HG03139 (cell line): ENCODE results near the gene DHRS7B.
A peak's percentile ranks its signal among the peaks of the same experiment; 100 is the strongest.
"Not testable (repeated sequence)": the region's sequence is repeated elsewhere in the genome, so short reads cannot be mapped to it uniquely, and the experiment has no call there.

ENCODE experiments used
- ATAC-seq: cut with Tn5 transposase; IDR thresholded peaks from one replicate; pipeline ENCODE4 v1.9.1; 2021; ENCODE audit not compliant: unreplicated experiment

The DHRS7B gene, protein sequence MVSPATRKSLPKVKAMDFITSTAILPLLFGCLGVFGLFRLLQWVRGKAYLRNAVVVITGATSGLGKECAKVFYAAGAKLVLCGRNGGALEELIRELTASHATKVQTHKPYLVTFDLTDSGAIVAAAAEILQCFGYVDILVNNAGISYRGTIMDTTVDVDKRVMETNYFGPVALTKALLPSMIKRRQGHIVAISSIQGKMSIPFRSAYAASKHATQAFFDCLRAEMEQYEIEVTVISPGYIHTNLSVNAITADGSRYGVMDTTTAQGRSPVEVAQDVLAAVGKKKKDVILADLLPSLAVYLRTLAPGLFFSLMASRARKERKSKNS

DNA sequence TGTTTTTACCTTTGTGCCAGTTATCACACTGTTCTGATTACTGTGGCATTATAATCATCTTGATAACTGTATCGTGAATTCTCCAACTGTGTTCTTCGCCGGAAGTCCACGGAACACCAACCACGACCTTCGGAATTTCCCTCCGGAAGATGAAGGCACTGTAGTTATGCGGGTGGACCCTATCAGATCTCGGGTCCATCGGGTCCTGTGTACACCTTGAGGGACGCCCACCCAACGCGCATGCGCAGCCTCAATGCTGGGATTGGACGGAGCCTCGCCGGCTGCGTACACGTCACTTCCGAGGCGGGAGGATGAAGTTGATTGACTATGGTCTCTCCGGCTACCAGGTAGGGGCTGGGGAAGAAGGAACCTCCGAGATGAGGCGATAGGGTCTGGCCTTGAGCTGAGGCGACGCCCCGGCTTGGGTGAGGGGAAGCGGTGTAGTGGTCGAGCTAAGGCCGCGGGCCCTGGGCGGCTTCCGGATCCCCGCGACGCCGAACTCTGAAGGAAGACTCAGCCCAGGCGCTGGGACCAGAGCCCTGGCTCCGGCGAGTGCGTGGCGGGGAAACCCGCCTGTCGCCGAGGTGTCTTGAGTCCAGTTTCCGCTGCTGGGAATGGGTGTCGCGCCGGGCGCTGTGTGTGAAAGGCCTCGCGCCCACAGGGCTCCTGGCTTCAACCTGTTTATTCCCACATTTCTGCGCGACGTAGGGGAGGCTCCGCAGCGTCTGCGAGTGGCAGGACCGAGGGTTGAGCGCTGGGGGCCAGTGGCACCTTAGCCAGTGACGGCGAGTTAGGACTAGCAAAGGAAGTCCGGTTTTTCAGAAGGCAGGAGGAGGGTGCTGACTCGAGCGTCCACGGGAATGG, at the start of gene DHRS7B:
Gene DHRS7B, plus strand, starts transcription at position 320 of the 864 bp plus-strand sequence. Its CDS starts 8 bp downstream, at position 328.
- ATAC-seq = peak; percentile 94

DNA sequence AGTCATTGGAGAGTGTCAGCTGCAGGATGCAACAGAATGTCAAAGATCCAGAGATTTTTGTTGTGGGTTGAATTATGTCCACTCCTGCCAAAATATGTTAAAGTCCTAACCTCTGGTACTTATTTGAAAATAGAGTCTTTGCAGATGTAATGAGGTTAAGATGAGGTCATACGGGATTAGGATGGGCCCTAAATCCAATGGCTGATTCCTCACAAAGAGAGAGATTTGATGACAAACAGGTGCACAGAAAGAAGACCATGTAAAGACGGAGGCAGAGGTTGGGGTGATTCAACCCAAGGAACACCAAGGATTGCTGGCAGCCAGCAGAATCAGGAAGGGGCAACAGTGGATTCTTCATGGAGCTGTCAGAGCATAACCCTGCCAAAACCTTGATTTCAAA, 49.5 kb upstream of the DHRS7B start:
- ATAC-seq = no peak

DNA sequence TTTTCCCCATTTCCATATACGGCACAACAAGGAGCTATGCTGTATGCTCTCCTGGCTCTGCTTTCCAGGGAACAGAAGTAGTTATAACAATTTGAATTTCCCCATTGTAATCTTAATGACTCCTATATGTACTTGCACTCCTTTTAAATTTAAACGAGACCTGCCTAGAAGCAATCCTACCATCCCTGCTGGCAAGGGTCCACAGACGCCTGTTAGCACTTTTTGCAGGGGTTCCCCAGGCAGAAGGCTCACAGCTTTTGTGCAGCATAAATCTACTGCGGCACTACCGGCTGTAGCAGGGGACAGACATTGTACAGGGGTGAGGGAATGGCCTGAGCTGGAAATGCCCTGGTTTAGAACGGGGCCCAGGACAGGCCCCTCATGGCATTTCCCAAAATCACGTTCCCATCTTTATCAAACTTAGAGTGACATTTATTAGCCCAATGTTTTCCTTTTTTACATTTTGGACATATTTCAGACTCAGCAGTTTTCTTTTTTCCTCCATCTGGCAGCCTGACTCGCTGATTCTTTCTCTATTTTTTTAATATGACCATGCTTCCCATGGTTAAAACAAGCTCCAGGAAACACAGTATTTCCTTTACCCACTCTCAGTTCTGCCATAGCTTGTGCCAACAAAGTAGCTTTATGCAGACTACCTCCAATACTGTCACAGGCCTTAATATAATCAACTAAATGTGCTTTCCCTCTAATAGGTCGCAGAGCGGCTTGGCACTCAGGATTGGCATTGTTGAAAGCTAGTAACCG, 48.6 kb upstream of the DHRS7B start:
- no peak for ATAC-seq

DNA sequence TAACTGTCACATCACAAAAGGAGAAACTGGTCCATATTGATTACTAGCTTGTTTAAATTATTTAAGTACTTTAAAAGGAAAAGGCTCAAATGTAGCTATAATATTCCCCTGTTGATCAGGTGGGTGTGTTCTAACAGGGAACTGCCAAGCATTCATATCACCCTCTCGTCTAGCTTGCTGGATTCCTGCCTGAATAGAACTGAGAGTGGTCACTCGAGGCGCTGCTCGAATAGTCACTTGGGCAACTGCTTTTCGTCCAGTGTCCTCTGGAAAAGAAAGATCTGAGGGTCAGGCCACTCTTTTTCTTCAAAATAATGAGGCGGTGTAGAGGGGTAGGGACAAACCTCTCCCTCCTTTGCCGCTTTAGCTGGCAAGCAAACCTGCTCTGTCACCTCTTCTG, 47.6 kb upstream of the DHRS7B start:
- ATAC-seq = no peak

DNA sequence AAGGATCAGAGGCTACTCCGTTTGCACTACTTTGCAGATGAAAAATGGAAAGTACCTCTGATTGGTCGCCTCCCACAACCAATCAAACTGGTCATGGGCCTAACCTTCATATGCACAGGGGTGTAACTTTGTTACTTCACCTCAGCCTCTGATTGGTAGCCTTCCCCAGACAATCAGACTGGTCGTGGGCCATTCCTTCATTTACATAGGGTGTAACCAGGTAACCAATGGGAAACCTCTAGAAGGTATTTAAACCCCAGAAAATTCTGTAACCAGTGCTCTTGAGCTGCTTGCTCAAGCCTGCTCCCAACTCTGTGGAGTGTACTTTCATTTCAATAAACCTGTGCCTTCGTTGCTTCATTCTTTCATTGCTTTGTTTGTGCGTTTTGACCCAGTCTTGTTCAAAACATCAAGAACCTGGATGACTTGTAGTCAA, 44.7 kb upstream of the DHRS7B start:
- ATAC-seq = no peak

DNA sequence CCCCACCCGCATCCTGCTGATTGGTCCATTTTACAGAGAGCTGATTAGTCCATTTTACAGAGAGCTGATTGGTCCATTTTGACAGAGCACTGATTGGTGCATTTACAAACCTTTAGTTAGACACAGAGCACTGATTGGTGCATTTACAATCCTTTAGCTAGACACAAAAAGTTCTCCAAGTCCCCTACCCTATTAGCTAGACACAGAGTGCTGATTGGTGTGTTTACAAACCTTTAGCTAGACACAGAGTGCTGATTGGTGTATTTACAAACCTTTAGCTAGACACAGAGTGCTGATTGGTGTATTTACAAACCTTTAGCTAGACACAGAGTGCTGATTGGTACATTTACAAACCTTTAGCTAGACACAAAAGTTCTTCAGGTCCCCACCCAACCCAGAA, 41.5 kb upstream of the DHRS7B start:
- ATAC-seq = not testable (repeated sequence)

DNA sequence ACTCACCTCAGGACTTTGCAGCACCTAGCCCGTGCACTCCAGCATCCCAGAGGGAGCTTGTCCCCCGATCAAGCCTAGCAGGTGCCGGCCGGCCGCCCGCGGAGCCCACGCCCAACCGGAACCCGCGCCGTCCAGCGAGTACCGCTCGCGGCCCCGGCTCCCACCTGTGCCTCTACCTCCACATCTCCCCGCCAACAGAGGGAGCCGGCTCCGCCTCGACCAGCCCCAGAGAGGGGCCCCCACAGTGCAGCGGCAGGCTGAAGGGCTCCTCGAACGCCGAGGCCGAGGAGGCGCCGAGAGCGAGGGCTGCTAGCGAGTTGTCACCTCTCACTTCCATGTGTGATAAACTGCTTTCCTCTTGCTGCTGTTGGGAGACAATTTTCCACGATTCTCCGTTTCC, 41.1 kb upstream of the DHRS7B start:
- ATAC-seq = no peak

DNA sequence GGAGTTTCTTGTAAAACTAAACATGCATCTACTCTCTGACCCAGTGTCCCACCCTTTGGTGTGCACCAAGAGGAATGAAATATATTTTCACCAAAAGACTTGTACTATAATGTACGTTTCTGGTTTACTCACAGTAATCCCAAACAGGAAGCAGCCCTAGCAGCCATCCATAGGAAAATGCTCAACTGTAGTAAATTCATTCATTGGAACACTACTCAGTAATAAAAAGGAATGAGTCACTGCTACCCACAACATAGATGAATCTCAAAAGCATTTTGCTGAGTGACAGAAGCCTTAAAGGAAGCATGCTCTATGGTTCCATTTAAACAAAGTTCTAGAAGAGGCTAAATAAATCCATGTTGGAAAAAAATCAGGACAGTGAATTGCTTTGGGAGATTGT, 37.6 kb upstream of the DHRS7B start:
- no peak for ATAC-seq

DNA sequence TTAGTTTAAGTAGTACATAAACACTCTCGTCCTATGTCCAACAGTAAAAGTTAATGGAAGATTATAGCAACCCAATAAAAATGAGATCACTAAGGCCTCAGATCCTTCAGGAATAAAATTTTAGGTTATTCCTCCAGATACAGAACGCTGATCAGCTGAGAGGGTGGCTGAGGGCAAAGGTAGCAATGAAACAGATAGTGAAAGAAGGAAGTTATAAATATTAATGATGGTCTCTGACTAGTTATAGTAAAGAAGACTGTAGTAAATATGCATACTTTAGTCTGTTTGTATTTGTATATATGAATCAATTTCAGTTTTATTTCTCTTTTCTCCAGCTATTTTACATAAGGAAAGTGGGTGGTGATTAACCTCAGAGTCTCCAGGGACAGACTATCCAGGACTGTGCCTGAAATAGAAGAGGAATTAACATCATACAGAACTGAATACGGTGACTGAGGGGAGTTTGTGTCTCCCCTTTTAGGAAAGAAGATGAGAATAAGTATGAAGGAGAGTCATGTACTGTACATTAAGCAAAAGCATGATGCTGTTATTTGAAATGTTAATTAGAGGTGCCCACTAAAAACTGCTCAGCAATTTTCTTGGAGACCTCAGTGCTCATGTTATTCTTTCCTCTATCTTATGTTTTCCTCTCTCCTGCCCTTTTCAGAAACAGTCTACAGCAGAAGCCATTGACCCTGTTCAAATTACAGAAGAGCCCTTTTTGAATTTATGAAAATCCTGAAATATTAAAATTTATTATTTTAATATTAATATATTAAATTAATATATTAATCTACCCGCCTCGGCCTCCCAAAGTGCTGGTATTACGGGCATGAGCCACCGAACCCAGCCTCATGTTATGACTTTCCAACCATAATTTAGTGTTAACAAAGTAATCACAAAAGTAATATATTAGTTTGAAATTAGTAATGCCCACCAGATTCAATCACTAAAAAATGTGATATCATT, 36.5 kb upstream of the DHRS7B start:
- ATAC-seq = no peak

DNA sequence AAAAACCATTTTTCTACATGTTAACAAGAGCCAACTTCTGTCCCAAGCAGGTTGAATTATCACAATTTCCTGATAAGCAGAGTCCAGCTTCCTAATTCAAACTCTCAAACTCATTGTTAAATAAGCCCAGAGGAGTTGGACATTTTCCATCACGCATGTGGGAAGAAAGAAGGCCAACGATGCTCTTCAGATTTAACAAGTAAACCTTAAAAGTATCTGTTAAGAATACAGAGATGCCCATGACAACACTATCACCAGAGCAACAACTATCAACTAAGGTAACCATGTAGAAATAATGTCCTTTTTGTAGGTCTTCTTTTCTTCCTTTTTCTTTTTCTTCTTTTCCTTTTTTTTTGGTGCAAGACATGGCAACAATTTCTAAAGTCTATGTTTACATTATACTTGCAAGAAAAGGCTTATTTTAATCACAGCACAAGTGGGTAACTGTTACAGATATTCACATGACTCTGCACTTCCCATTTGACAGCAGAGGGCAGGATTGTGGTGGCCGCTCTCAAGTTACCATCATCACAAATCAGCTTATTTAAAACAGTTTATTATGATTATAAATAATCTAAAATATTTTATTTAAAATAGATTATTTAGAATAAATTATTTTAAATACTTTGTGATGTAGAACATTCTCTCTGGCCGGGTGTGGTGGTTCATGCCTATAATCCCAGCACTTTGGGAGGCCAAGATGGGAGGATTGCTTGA, 35.7 kb upstream of the DHRS7B start:
- no peak for ATAC-seq

DNA sequence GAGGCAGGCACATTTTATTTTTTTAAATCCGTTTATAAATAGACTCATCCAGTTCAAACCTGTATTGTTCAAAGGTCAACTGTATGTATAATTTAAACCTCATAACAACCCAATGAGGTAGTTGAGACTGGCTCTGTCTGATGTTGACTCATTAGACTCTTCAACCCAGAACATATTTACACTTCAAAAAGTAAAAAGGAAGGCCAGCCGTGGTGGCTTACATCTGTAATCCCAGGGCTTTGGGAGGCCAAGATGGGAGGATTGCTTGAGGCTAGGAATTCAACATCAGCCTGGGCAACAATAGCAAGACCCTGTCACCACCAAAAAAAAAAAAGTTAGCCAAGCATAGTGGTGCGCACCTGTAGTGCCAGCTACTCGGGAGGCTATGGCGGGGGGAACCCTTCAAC, 32.5 kb upstream of the DHRS7B start:
- ATAC-seq = no peak

DNA sequence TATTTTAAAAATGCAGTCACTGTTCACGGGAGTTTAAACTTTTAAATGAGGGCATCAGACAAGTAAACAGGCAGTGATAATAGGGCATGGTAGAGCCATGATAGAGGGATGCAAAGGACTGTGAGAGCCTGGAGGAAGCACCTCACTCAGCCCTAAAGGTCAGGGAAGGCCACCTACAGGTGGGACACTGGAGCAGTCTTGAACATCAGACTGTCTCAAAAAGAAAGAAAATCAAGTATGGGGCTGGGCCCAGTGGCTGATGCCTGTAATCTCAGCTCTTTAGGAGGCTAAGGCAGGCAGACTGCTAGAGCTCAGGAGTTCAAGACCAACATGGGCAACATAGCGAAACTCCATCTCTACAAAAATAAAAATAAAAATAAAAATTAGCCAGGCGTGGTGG, 31.0 kb upstream of the DHRS7B start:
- ATAC-seq = no peak

DNA sequence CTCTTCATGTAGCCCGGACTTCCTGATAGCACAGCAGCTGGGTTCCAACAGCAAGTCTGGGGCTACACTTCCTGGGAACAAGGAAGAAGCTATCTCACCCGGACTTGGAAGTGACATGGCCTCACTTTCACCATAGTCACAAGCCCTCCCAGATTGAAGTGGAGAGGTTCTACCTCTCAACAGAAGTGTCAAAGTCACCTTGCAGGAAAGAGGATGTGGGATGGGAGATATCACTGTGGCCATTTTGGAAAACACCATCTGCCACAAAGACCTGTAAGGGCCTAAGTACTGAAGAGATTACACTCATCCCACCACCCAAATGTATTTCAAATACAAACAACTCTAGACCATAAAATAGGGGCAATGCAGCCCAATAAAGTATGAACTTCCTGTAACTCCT, 29.9 kb upstream of the DHRS7B start:
- ATAC-seq = no peak

DNA sequence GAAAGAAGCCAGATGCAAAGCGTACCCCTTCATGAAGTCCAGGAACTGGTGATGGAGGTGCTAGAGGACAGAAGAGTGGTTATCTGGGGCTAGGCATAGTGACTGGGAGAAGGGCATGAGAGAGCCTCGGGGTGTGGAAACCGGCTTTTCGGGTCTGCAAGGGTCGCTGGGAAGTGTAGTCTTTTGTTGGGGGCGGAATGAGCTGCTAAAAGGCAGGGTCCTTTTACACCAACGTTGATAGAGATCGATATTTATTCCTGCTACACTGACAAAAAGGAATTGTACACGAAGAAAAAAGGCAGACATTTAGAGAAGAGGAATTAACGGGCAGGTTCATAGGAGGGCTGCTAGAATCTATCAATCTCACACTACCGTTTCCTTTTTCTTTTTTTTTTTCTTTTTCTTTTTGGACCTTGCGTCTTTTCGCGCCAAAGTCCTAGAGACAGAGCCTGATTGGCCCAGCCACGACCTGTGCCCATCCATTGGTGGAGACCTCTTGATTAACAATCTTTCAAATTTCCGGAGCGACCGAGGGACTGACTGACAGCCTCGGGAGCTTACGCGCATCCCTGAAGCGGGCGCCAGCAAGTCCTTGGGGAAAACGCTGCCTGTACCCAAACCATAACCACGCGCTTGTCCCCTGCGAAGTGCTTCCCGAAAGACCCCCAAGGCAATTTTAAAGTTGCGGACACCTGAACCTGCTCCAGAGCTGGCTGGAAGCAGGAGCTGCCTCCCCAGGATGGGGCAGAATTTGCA, 27.7 kb upstream of the DHRS7B start:
- ATAC-seq = peak; percentile 92

DNA sequence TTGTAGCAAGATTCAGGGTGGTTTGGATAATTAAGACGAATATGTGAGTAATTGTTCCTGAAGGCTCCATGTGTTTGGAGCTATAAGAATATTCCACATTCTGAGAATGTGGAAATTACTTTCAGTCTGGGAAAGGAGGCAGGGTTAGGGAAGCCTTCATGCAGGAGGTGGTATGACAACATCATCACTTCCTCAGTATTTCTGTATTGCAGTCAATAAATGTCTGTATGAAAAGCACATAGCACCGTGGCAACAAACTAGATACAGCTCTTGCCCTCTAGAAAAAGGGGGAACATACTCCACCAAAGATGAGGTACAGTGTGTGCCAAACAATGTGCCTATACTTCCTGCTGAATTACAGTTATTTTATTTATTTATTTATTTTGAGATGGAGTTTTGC, 26.1 kb upstream of the DHRS7B start:
- no peak for ATAC-seq

DNA sequence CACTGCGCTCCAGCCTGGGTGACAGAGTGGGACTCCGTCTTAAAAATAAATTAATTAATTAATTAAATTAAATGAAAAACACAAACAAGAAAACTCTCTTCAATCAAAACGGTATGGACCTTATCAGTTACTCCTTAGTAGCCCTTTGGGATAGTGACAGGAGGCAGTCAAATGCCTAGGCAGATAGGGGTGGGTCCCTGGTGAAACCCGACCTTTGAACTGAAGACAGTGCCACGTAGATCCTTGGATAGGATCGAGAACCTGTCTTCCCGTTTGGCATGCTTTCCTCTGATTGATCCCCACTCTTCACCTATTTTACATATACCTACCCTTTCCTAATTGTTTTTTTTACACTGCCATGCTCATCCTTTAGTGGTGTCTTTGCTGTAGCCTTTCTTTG, 22.2 kb upstream of the DHRS7B start:
- no peak for ATAC-seq

DNA sequence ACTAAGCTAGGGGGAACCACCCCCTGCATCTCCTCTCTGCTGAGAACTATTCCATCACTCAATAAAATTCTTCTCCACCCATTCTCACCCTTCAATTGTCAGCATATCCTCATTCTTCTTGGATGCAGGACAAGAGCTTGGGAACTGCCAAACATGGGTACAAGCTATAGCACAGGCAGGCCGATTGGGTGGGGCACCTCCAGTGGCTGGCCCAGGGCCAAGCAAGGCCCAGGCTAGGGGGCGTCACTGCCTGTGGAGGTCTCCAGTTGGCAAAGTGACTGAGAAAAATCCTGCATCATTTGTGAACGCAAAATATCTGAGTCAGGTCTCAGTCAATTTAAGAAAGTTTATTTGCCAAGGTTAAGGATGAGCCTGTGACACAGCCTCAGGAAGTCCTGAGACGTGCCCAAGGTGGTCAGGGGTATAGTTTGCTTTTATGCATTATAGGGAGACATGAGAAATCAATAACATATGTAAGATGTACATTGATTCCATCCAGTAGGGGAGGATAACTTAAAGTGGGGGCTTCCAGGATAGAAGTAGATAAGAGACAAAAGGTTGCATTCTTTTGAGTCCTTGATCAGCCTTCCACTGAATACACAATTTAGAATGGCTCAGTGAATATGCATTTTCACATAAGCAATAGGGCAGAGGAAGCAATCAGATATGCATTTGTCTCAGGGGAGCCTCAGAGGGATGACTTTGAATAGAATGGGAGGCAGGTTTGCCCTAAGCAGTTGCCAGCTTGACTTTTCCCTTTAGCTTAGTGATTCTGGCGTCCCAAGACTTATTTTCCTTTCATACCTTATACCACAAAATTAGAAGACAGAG, 21.5 kb upstream of the DHRS7B start:
- no peak for ATAC-seq

DNA sequence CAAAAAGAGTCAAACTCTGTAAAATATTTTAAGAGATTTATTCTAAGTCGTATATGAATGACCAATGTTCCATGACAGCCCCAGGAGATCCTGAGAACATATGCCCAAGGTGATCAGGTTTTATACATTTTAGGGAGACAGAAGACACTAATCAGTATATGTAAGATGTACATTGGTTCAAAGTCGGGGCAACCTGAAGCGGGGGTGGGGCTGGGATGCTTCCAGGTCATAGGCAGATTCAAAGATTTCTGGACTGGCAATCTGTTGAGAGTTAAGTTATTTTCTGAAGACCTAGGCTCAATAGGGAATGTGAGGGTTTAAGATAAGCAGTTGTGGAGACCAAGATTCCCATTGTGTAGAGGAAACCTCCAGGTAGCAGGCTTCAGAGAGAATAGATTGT, 20.4 kb upstream of the DHRS7B start:
- no peak for ATAC-seq
